H1 (cell line): ENCODE results near the gene SLX4IP. TPM values are rescaled to one million over a fixed set of nuclear protein-coding genes. Genes with fewer than 3 reads are reported as not detected.

Experiments
- BRCA1 ChIP-seq: IDR thresholded peaks from 2 replicates; pipeline ENCODE4 v1.6.1; 2012; ENCODE audit warnings: low read depth, low read length, improper control_type of control experiment
- EZH2 ChIP-seq: fragments of 200-600 bp; sonication (generic); IDR thresholded peaks from 2 replicates; pipeline ENCODE4 v1.7.1; 2012; ENCODE audit warnings: low read depth, mild to moderate bottlenecking, moderate library complexity, low read length, inconsistent platforms; ENCODE audit not compliant: severe bottlenecking
- GABPA ChIP-seq: IDR thresholded peaks from 2 replicates; pipeline ENCODE4 v1.6.1; 2011; ENCODE audit warnings: mild to moderate bottlenecking, low read length, moderate library complexity, borderline replicate concordance; ENCODE audit not compliant: insufficient read depth
- JUN ChIP-seq: IDR thresholded peaks from 2 replicates; pipeline ENCODE4 v1.6.1; 2011; ENCODE audit warnings: low read depth, mild to moderate bottlenecking, improper control_type of control experiment, low read length
- SAP30 ChIP-seq: fragments of 300-600 bp; sonication (generic); IDR thresholded peaks from 2 replicates; pipeline ENCODE4 v1.7.1; 2012; ENCODE audit warnings: low read length, moderate library complexity, mild to moderate bottlenecking, inconsistent platforms; ENCODE audit not compliant: insufficient read depth, insufficient replicate concordance
- SIN3A ChIP-seq, 2 experiments: IDR thresholded peaks in 1 of 2; conservative IDR thresholded peaks in 1 of 2; 2 replicates each; pipeline ENCODE4 v1.6.1; 2011 to 2012; ENCODE audit warnings: low read length in 2 of 2, improper control_type of control experiment in 1 of 2, low read depth in 1 of 2, mild to moderate bottlenecking in 1 of 2
- TCF12 ChIP-seq: IDR thresholded peaks from 2 replicates; pipeline ENCODE4 v1.6.1; 2011; ENCODE audit warnings: low read depth, mild to moderate bottlenecking, low read length
- polyA plus RNA-seq, 7 experiments: library from polyadenylated mRNA; depleted of rRNA in 3 of 7; stranded (reverse) in 5 of 7; unstranded in 2 of 7; fragments of >200 nt in 5 of 7; fragments of 200-250 nt in 2 of 7; gene quantifications; 1 replicate in 5 of 7; 2 replicates in 1 of 7; 4 replicates in 1 of 7; pipeline versions ENCODE4 v1.2.1 to v1.2.3, GENCODE V29; 2011 to 2013; ENCODE audit warnings: missing spikeins in 2 of 7, mixed read lengths in 2 of 7
- total RNA-seq: library from RNA; stranded (reverse); fragmentation: NEBNext Ultra II Directional; extraction: Animal tissue kit (Norgen Biotek cat#: 25700); gene quantifications from 2 replicates; pipeline ENCODE4 v1.2.1, GENCODE V29; 2021

SLX4IP gene
- total and polyA plus RNA-seq, 2 of the 8 experiments (the other 6 are each of a cell fraction or from before 2014, with no cell fraction given) = 2.4 to 8.7 TPM

- TF ChIP-seq TCF12 (no peak), SIN3A (conservative IDR thresholded peaks at IDR 0.05 in 1 of 2, IDR thresholded peaks at IDR 0.05 in 1 of 2; ENCODE audit: low read depth in 1 of 2, low read length in 2 of 2) (no peak), BRCA1 (no peak), JUN (no peak), SAP30 (no peak), EZH2 (no peak), GABPA (no peak)
Observed at GRCh38 chr20:10505827-10506226, 70.7 kb downstream of the SLX4IP start (continued).
